Measurements from ENCODE around the gene VAC14.

GRCh38 chr16:70777496-70777895 lies 23.5 kb downstream of the VAC14 start:
- TF ChIP-seq SMC3 (IDR thresholded peaks at IDR 0.05; ENCODE audit: low read depth, low read length) (no peak), ELF1 (IDR thresholded peaks at IDR 0.05) (no peak), GABPA (IDR thresholded peaks at IDR 0.05; ENCODE audit: low read depth) (no peak)
- TF ChIP-seq, protein P1, sequence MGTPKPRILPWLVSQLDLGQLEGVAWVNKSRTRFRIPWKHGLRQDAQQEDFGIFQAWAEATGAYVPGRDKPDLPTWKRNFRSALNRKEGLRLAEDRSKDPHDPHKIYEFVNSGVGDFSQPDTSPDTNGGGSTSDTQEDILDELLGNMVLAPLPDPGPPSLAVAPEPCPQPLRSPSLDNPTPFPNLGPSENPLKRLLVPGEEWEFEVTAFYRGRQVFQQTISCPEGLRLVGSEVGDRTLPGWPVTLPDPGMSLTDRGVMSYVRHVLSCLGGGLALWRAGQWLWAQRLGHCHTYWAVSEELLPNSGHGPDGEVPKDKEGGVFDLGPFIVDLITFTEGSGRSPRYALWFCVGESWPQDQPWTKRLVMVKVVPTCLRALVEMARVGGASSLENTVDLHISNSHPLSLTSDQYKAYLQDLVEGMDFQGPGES (IDR thresholded peaks at IDR 0.05; ENCODE audit: low read depth, low read length), result no peak

All from SK-N-SH (cell line).